Caco-2 (cell line): ENCODE measurements around the gene STX8. TPM values are rescaled to one million over a fixed set of nuclear protein-coding genes. Genes with fewer than 3 reads are reported as not detected.

Experiments used
- BruUV-seq: library from RNA; stranded (reverse); fragments of 400-500 nt; replicated peaks from 2 replicates; lab custom pipeline; 2021; lab: Mats Ljungman, UMichigan
- CTCF ChIA-PET: fragments of 300-600 bp; sonication (Branson Sonifier 250); formaldehyde crosslinking; loops from one replicate; lab custom pipeline; 2022; ENCODE audit warnings: antibody characterized with exemption; lab: Charles Lee
- POLR2A ChIA-PET: fragments of 300-600 bp; sonication (Branson Sonifier 250); formaldehyde crosslinking; loops from one replicate; lab custom pipeline; 2022; ENCODE audit warnings: antibody characterized with exemption; lab: Charles Lee
- DNase-seq, 2 experiments: peaks; one replicate each; pipeline versions ENCODE4 v3.0.0 to v3.0.0-alpha.2; 2020 to 2022
- H3K27me3 ChIP-seq: replicated peaks from 2 replicates; pipeline ENCODE4 v1.6.0; 2011; ENCODE audit warnings: low read length; ENCODE audit not compliant: control insufficient read depth, insufficient read depth
- H3K36me3 ChIP-seq: 2 replicates; pipeline ENCODE4 v1.5.1; 2011; ENCODE audit warnings: low read length; ENCODE audit not compliant: control insufficient read depth, insufficient read depth
- H3K4me1 ChIP-seq: fragments of 250-450 bp; sonication (Bioruptor Pico); 2 replicates; pipeline ENCODE4 v1.5.1; 2020; ENCODE audit warnings: mild to moderate bottlenecking
- H3K4me3 ChIP-seq: 2 replicates; pipeline ENCODE4 v1.5.1; 2011; ENCODE audit warnings: low read depth, mild to moderate bottlenecking, control low read depth, low read length
- H3K9me3 ChIP-seq: fragments of 250-450 bp; sonication (Bioruptor Pico); 2 replicates; pipeline ENCODE4 v1.5.1; 2020; ENCODE audit warnings: mild to moderate bottlenecking, moderate library complexity
- H3K27ac Mint-ChIP-seq: one replicate; pipeline ENCODE4 v1.8.0; 2022; ENCODE audit warnings: mixed read lengths; ENCODE audit not compliant: unreplicated experiment
- H3K27me3 Mint-ChIP-seq: one replicate; pipeline ENCODE4 v1.8.0; 2022; ENCODE audit warnings: mixed read lengths; ENCODE audit not compliant: insufficient read depth, unreplicated experiment
- H3K36me3 Mint-ChIP-seq: one replicate; pipeline ENCODE4 v1.8.0; 2022; ENCODE audit warnings: mild to moderate bottlenecking, mixed read lengths; ENCODE audit not compliant: insufficient read depth, unreplicated experiment
- H3K4me1 Mint-ChIP-seq: one replicate; pipeline ENCODE4 v1.8.0; 2022; ENCODE audit warnings: low read depth, mixed read lengths; ENCODE audit not compliant: unreplicated experiment
- H3K4me3 Mint-ChIP-seq: one replicate; pipeline ENCODE4 v1.8.0; 2022; ENCODE audit warnings: mild to moderate bottlenecking, moderate library complexity, mixed read lengths; ENCODE audit not compliant: unreplicated experiment
- H3K9me3 Mint-ChIP-seq: one replicate; pipeline ENCODE4 v1.8.0; 2022; ENCODE audit warnings: mixed read lengths; ENCODE audit not compliant: unreplicated experiment
- intact Hi-C: fragments of 100-400 bp; cut with micrococcal nuclease; formaldehyde crosslinking; loops from one replicate; pipeline ENCODE4 v1.10.0; 2022; ENCODE audit not compliant: unreplicated experiment
- total RNA-seq: library from RNA; stranded (reverse); gene quantifications from 2 replicates; pipeline ENCODE4 v1.2.3, GENCODE V29; 2022
- TF ChIP-seq, protein P1 (sequence below), 2 experiments: fragments of 200-600 bp in 1 of 2; IDR thresholded peaks; 1 replicate in 1 of 2; 2 replicates in 1 of 2; pipeline versions ENCODE4 v1.5.1 to v1.8.0; 2011 to 2022; ENCODE audit warnings: antibody characterized with exemption in 1 of 2, control low read depth in 1 of 2, inconsistent platforms in 1 of 2, low read depth in 1 of 2, low read length in 1 of 2, mild to moderate bottlenecking in 1 of 2, moderate library complexity in 1 of 2; ENCODE audit not compliant: insufficient read depth in 1 of 2, severe bottlenecking in 1 of 2, unreplicated experiment in 1 of 2

STX8 gene
- total RNA-seq, 1 experiment from 2014 or later = 22.6 TPM

DNA sequence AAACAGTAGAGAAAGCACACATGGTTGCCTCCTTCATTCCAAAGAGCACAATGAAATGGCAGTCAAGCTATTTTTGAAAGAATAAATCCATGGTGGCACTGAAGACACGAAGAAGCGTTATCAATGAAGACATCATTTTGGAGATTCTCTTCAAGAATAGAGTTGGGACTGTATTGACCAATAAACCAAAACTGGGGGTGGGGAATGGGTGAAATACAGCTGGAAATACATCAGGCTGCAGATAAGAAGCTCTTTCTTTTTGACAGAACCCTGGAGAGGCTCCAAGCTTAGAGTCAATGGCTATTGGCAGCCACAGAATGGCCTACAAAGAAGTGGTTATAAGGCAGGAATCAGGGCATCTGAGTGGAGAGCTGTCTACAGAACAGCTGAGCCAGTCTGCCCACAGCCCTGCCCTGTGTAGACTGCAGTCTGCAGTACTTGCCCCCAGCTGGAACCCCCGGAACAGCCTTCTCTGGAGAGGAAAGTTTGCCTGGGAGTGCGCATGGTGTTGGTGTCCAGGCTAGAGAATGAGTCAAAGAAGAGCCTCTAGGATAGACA, 100.4 kb downstream of the STX8 start:
- Histone ChIP-seq H3K4me3 (no peak overlapping the region), H3K9me3 (no peaks in the 10 kb centered on the region), H3K36me3 (no peaks in the 10 kb centered on the region), H3K4me1 (no peaks in the 10 kb centered on the region), H3K27me3 (no peaks in the 10 kb centered on the region)
- Mint-ChIP-seq H3K9me3 (no peaks in the 10 kb centered on the region), H3K27me3 (no peaks in the 10 kb centered on the region), H3K36me3 (no peaks in the 10 kb centered on the region), H3K4me1 (no peaks in the 10 kb centered on the region), H3K4me3 (no peak overlapping the region), H3K27ac (no peak overlapping the region)
- TF ChIP-seq, protein P1, sequence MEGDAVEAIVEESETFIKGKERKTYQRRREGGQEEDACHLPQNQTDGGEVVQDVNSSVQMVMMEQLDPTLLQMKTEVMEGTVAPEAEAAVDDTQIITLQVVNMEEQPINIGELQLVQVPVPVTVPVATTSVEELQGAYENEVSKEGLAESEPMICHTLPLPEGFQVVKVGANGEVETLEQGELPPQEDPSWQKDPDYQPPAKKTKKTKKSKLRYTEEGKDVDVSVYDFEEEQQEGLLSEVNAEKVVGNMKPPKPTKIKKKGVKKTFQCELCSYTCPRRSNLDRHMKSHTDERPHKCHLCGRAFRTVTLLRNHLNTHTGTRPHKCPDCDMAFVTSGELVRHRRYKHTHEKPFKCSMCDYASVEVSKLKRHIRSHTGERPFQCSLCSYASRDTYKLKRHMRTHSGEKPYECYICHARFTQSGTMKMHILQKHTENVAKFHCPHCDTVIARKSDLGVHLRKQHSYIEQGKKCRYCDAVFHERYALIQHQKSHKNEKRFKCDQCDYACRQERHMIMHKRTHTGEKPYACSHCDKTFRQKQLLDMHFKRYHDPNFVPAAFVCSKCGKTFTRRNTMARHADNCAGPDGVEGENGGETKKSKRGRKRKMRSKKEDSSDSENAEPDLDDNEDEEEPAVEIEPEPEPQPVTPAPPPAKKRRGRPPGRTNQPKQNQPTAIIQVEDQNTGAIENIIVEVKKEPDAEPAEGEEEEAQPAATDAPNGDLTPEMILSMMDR (IDR thresholded peaks at IDR 0.05; ENCODE audit: insufficient read depth in 1 of 2, low read depth in 1 of 2, low read length in 1 of 2, severe bottlenecking in 1 of 2, unreplicated experiment in 1 of 2) = no peak
- CTCF ChIA-PET = no interaction called here
- no peak for DNase-seq
- POLR2A ChIA-PET = no interaction called here
- intact Hi-C loops = no loop called here
- BruUV-seq = no TSS peak

- no peak overlapping the region for H3K4me3 ChIP-seq
- Mint-ChIP-seq H3K27ac (no peak overlapping the region), H3K4me3 (no peak overlapping the region), H3K4me1 (no peaks in the 10 kb centered on the region), H3K27me3 (no peaks in the 10 kb centered on the region), H3K36me3 (no peaks in the 10 kb centered on the region), H3K9me3 (no peaks in the 10 kb centered on the region)
- ChIA-PET CTCF (no interaction called here), POLR2A (no interaction called here)
- H3K36me3 ChIP-seq = no peaks in the 10 kb centered on the region
- no peaks in the 10 kb centered on the region for H3K27me3 ChIP-seq
- H3K4me1 ChIP-seq = no peaks in the 10 kb centered on the region
- BruUV-seq = no TSS peak
- no peaks in the 10 kb centered on the region for H3K9me3 ChIP-seq
- no peak for DNase-seq
- intact Hi-C loops = no loop called here
- TF ChIP-seq, protein P1 (IDR thresholded peaks at IDR 0.05; ENCODE audit: insufficient read depth in 1 of 2, low read depth in 1 of 2, low read length in 1 of 2, severe bottlenecking in 1 of 2, unreplicated experiment in 1 of 2) = no peak
These were observed 101.9 kb downstream of the STX8 start for GRCh38 chr17:9473711-9474110.

DNA sequence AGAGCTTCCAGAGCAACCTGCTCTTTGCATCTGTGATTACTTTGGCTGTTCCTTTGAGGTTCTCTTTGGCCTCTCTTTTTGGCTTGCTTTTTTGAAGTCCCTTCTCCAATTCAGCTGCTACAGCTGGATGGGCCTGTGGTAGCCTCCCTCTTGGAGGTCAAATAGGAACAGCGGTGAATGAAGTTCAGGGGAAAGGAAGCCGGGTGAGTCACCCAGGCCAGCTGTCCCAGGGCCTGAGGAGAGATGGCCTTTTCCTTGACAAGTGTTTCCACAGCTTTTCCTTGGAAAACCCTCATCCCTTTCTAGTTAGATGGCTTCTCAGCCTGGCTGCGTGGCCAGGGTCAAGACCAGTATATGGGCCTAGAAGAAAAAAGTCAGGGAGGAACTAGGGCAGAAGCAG, 103.1 kb downstream of the STX8 start:
- CTCF ChIA-PET = no interaction called here

More for the DNA sequence above, 103.1 kb downstream of the STX8 start:
- intact Hi-C loops = no loop called here
- Histone ChIP-seq H3K4me1 (no peaks in the 10 kb centered on the region), H3K27me3 (no peaks in the 10 kb centered on the region), H3K4me3 (no peak overlapping the region), H3K36me3 (no peaks in the 10 kb centered on the region), H3K9me3 (no peaks in the 10 kb centered on the region)
- Mint-ChIP-seq H3K36me3 (no peaks in the 10 kb centered on the region), H3K4me3 (no peak overlapping the region), H3K27me3 (no peaks in the 10 kb centered on the region), H3K27ac (no peak overlapping the region), H3K4me1 (no peaks in the 10 kb centered on the region), H3K9me3 (no peaks in the 10 kb centered on the region)
- TF ChIP-seq, protein P1 (IDR thresholded peaks at IDR 0.05; ENCODE audit: insufficient read depth in 1 of 2, low read depth in 1 of 2, low read length in 1 of 2, severe bottlenecking in 1 of 2, unreplicated experiment in 1 of 2) = no peak
- POLR2A ChIA-PET = no interaction called here
- DNase-seq = no peak
- BruUV-seq = no TSS peak
